ENCODE measurements around the gene MAN2A2.

GRCh38 chr15:90862487-90862886 is 40.6 kb upstream of the MAN2A2 start:
- TF ChIP-seq, protein P1, sequence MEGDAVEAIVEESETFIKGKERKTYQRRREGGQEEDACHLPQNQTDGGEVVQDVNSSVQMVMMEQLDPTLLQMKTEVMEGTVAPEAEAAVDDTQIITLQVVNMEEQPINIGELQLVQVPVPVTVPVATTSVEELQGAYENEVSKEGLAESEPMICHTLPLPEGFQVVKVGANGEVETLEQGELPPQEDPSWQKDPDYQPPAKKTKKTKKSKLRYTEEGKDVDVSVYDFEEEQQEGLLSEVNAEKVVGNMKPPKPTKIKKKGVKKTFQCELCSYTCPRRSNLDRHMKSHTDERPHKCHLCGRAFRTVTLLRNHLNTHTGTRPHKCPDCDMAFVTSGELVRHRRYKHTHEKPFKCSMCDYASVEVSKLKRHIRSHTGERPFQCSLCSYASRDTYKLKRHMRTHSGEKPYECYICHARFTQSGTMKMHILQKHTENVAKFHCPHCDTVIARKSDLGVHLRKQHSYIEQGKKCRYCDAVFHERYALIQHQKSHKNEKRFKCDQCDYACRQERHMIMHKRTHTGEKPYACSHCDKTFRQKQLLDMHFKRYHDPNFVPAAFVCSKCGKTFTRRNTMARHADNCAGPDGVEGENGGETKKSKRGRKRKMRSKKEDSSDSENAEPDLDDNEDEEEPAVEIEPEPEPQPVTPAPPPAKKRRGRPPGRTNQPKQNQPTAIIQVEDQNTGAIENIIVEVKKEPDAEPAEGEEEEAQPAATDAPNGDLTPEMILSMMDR (conservative IDR thresholded peaks at IDR 0.05) = no peak
- no peak for TF ChIP-seq ZFX (IDR thresholded peaks at IDR 0.05)

Data from C4-2B (cell line).